ENCODE data around the gene COL8A2.

Gene COL8A2

DNA sequence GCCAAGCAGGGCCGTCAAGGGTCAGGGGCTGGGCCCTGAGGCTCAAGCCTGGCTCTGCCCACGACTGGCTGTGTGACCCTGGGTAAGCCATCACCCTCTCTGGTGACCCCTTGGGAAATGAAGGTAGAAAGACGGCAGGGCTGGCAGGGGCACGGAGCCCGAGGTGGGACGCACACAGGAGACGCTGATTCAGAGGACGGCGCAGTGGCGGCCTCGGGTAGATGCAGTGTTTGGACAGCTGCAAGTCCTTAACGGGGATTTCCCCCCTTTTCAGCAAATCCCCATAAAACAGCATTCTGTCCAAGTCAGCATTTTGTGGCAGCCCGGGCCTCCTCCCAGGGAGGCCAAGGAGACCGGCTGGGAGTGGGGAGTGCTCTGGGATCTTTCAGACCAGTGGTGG is 16.7 kb downstream of the COL8A2 start:
- no peak for DNase-seq

DNA sequence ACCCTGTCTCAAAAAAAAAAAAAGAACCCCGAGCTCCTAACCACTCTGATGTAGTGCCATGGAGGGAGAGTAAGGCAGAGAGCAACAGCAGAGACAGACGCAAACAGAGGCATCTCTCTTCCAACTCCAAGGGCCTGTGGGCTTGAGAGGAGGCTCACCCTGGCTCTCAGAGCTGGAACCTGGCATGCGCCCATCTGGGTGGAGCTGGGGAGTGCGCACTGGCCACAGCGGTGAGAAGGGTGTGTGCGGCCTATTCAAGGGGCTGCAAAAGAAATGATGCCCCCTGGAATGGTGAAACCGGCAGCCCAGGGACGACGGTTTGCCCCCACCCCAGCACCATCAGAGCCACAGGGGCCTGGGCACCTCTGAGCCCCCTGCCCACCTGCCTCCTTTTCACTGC is 17.6 kb downstream of the COL8A2 start:
- no peak for DNase-seq

DNA sequence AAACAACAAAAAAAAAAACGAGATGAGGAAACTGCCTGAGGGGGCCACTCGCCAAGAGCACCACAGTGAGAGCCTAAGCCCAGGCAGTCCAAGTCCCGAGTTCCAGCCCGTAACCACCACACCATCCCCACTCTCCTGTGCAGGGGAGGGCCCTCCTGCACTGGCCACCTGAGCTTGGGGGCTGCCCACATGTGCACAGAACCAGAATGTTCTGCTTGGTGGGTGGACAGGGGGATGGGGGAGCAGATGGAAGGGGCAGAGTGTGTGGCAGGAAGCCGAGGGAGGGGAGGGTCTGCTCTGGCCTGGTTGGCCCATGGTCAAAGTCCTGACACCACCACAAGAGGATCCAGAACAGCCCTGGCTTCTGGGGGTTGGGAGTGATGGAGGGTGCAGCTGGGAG is 18.8 kb downstream of the COL8A2 start:
- no peak for DNase-seq

DNA sequence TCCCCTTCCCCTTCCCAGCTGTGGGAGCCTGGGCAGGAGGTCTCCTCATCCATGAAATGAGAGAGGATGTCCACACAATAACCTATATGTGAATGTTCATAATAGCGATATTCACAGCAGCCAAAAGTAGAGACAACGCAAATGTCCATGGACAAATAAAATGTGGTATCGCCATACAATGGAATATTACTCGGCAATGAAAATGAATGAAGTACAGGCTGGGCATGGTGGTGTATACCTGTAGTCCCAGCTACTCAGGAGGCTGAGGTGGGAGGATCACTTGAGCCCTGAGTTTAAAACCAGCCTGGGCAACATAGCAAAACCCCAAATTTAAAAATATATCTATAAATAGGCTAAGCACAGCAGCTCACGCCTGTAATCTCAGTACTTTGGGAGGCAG is 23.5 kb downstream of the COL8A2 start:
- DNase-seq: no peak

DNA sequence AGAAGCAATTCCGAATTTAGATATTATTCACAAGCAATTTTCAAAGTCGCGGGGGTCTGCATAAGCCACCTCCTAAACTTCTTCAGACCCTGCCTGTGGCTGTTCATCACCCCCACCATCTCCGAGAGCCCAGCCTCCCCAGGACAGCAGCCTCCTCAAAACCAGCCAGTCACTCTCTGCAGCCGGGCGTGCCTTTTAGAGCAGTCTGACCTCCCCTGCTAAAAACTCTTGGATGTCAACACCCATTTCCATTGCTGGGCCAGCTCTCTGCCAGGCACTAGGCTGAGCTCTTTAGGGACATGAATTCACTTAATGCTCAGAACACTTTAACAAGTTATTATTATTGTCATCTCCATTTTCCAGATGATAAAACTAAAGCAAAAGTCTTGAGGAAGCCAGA is 24.6 kb downstream of the COL8A2 start:
- DNase-seq: no peak

DNA sequence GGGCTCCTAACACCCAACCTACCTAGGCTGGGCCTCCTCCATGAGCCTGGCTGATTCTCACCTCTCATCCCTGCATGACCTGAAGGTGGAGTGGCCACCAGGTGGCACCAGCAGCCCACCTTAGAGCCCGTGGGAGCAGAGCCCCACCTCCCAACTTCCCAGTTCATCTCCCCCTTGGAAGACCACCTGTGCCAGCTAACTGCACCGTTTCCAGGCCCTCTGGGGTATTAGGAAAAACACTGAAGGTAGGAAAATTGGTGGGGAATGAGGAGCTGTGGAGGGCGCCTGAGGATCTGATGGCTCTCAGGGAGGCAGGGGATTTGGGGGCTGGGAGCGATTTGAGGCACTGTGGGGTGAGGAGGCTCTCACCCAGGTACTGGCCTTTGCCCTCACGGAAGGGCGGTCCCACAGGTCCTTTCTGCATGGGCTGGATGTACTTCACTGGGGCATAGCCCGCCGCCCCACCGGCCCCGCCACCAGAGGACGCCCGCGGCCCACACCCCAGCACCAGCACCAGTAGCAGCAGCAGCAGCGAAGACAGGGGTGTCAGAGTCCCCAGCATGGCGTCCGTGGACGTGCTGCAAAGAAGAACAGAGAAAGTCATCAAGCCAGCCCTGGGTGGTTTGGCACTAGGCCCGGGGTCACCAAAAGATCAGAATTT is 25.2 kb downstream of the COL8A2 start:
- DNase-seq: peak; percentile 48

DNA sequence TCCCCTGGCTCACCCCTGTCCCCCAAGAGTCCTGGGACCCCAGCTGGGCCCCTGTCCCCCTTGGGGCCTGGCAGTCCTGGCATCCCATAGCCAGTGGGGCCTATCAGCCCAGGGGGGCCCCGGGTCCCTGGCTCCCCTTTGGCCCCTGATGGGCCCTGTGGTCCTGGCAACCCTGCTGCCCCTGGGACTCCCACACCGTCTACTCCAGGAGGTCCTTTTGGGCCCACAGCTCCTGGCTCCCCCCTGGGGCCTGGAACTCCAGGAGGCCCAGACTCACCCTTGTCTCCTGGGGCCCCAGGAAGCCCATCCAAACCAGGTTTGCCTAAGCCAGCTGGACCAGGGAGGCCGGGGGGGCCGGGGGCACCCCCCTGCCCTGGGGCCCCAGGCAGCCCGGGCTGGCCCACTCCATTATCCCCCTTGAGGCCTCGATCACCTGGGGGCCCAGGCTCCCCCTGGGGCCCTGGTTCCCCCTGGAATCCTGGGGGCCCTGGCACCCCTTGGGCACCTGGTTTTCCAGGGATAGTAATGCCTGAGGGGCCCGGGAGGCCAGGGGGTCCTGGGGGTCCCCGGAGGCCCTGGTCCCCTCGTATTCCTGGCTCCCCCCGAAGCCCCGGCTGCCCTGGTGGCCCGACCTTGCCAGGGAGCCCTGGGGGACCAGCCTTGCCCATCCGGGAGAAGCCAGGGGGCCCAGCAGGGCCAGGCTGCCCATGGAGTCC is 26.2 kb downstream of the COL8A2 start:
- DNase-seq: no peak

DNA sequence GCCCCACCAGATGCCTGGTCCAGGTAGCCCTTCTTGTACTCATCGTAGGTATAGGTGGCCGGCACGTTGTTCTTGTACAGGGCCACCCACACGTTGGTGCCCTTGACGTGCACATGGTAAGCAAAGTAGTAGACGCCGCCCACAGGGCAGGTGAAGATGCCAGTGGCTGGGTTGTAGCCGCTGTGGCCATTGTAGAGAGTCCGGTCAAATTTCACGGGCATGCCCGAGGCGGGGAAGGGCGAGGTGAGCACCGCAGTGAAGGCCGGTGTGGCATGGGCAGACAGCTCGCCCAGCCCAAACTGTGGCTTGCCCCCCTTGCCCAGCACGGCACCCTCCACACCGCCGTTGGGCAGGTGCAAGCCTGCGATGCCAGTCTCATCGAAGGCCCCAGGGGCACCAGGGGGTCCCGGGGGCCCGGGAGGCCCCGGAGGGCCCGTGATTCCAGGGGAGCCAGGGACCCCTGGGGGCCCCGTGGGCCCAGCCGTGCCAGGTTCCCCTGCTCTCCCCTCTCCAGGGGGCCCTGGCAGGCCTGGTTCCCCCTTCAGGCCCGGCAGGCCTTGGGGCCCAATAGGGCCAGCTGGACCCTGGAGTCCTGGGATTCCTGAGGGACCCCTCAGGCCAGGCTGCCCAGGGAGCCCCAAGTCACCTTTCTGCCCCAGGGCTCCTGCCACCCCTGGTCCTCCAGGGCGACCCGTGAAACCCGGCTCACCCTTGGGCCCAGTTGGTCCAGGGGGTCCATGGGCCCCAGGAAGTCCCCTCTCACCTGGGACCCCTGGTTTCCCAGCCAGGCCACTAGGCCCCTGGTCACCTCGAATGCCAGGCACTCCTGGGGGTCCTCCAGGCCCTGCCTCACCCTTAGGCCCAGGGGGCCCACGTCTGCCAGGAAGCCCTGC is 27.1 kb downstream of the COL8A2 start:
- no peak for DNase-seq

DNA sequence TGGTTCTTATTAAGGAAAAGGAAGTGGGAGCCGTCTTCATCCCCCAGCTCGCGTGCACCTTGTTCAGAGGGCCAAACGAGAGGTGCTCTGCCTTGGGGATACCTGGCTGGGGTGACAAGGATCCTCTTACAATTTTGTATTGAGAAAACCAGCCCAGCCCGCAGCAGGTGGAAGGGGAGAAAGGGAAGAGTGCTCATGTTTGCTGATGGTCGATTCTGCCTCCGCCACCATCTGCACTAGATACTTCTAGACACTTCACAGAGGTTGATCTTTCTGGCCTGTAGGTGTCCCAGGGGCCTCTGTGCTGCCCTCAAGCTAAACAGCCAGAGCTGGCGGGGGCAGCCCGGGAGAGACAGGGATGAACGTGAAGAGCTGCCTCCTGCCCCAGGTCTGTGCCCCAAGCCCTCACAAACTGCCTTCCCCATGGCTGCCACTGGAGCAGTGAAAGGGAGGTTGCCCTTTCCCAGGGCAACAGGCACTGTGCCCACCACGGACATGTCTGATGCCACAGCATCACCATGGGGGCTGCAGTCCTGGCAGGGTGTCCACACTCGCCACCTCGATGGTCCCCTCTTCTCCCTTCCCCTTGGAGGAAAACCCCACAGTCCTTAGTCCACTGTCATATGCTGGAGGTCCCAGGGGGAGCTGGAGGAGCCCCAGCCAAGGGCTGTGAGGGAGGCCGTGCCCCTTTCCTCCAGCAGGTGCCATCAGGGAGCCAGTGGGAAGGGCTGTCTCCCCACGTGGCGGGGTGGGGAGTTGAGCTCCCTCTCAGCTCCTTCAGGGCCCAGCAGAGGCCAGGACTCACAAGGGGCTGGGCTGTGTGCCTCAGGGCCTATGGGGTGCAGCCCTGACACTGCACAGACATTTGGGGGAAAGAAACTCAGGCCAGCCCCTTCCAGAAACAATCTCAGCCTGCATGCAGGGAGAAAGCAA is 28.3 kb downstream of the COL8A2 start:
- no peak for DNase-seq

DNA sequence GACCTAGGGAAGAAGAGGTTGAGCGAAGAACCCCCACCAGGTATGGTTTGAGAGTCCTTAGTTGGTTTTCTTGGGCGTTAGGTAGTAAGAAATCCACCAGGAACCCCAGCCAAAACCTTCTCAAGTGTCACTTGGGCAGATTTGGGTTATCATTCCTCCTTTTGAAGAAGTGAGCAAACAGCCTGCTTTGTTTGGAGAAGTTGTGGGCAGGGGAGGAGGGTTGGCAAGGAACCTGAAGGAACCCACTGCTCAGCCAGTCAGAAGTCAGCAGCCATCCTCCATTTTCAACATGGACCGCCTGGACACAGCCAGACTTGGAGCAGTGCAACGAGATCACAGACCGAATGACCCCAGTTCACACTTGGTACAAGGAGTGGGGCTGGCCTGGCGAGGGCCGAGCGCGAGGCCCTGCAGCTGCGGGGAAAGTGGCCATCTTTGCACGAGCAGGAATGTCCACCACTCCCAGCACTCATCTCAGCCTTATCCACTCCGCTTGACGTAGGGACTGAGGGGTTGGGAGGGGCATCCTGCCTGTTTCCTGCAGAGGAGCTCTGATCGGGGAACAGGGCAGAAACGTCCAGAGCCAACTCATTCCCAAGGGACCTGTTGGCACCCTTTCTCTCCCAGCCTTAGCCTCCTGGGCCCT is 29.1 kb downstream of the COL8A2 start:
- DNase-seq: no peak

DNA sequence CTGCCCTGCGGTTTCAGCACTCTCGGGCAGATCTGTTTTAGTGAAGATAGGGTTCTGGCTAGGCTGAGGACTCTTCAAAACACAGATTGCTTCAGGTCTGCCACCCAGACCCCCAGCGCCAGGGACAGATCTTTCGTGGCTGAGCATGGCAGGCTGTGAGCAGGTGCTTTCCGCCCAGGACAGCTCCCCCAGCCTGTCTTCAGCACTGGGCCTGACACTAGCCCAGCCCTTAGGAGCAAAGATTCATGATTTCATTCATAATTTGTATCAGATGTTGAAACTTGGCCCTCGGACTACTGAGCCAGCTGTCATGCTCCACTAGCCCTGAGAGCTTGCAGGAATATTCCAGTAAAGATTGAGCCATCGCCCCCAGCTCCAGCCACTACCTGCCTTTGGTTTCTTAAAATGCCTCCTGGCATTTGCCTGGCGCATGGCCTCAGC is 30.4 kb downstream of the COL8A2 start:
- no peak for DNase-seq

DNA sequence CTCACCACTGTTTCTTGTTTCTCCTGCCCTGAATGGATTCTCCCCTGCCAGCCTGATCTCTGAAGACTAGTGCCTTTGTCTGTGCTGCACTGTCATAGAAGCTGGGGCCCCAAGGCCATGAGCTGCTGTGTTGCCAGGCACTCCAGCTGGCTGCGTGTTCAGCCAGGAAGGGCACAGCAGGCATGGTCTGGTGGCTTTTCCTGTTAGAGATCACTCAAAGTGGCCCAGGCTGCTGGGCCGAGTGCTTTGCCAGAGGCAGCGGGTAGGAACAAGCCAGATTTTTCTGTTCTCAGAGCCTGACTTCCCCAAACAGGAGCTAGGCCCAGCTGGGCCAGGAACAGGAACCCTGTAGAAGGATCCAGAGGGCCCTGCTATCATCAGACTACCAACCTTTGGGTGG is 31.1 kb downstream of the COL8A2 start:
- no peak for DNase-seq

DNA sequence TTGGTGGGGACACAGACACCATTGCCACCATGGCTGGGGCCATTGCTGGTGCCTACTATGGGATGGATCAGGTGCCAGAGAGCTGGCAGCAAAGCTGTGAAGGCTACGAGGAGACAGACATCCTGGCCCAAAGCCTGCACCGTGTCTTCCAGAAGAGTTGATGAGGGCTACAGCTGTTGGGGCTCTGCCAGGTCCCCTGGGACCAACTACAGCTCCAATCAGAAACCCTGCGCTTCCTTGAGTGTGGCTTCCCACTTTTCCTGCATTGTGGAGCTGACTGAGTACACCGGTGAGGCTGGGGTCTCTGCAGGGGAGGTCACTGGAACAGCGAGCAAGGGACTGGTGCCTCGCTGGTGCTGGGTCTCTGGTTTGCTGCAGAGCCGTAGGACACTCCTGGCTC is 31.8 kb downstream of the COL8A2 start:
- DNase-seq: no peak

DNA sequence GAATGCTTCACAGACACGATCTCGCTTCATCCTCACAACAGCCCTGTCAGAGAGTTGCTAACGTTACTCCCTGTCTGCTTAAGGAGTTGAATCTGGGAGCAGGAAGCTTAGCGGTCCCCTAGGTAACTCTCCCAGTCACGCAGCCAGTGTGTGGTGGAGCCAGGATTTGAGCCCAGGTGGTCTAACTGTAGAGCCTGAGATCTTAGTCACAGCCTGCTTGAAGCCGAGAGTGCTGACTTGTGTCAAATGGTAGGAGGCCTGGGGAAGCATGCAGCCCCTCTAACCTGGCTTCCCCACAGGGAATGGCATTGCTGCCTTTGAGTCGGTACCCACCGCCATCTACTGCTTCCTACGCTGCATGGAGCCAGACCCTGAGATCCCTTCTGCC is 32.2 kb downstream of the COL8A2 start:
- no peak for DNase-seq

DNA sequence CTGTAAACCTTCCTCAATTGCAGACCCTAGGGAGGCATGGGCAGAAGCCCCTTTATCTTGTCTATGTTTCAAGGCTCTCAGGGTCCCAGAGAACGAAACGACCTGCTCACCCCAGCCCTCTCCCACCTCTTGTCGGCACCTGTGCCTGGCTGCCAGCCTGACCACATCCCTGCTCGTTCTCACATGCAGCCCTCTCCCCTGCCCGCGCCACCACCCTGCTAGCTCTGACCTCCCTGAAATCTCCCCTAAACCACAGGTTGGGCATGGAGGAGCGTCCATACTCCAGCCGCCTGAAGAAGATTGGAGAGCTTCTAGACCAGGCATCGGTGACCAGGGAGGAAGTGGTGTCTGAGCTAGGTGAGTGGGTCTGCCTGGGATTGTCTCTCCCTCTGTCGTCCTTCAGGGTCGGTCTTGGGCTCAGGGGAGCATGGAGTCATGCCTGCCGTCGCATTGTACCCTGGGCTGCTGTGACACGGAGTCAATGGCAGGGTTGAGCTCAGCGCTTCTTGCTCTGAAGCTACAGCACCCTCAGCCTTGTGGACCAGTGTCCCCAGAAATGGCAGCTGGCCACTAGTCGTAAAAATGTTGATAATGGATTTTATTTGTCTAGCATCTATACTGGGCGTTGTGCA is 32.7 kb downstream of the COL8A2 start:
- no peak for DNase-seq

DNA sequence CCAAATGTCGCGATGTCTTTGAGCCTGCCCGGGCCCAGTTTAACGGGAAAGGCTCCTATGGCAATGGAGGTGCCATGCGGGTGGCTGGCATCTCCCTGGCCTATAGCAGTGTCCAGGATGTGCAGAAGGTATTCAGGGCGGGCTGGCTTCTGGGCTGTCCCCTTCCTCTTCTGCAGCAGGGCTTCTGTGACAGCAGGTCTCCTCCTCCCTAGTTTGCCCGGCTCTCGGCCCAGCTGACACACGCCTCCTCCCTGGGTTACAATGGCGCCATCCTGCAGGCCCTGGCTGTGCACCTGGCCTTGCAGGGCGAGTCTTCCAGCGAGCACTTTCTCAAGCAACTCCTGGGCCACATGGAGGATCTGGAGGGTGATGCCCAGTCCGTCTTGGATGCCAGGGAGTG is 33.3 kb downstream of the COL8A2 start:
- DNase-seq: no peak

DNA sequence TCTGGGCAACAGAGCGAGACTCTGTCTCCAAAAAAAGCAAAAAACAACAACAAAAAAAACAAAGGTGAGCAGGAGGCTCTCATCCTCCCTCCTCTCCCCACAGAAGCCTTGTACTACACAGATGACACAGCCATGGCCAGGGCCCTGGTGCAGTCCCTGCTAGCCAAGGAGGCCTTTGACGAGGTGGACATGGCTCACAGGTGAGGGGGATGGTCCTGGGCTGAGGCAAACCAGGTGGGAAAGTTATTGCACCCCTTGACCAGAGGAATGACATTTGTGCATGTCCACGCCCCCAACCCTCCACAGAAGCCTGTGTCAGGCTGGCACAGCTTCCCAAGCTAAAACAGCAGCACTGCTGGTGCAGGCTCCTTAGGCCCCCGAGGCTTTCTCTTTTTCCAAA is 33.9 kb downstream of the COL8A2 start:
- DNase-seq: no peak

DNA sequence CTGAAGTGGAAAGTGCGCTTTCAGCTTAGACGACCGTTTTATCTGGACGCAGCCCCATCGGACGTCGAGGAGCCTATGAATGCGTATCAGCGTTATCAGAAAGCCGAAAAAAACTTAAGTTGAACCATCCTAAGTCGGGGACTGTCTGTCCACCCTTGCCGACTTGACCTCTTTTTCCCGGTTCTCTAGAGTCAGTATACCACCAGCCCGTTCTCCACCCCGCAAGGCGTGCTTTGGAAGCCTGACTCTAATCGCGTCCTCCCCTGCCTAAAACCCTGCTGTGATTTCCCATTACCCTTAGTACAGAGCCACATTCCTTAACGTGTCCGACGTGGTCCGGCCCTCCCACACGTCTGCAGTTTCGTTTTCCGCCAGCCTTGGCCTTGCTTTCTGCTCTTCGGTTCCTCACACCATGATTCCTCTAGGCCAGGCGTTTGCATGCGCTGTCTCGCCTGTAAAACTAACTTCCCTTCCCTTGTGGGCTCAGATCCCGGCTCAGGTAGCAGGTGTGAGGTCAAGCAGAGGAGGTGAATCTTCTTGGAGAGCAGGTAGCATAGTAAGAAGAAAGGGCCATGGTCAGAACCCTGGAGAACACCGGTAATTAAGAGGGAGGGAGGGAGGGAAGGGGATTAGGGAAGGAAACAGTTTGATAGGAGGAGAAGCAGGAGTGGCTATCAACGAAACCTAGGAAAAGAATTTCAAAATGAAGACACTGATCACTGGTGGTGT is 35.5 kb downstream of the COL8A2 start:
- no peak for DNase-seq

DNA sequence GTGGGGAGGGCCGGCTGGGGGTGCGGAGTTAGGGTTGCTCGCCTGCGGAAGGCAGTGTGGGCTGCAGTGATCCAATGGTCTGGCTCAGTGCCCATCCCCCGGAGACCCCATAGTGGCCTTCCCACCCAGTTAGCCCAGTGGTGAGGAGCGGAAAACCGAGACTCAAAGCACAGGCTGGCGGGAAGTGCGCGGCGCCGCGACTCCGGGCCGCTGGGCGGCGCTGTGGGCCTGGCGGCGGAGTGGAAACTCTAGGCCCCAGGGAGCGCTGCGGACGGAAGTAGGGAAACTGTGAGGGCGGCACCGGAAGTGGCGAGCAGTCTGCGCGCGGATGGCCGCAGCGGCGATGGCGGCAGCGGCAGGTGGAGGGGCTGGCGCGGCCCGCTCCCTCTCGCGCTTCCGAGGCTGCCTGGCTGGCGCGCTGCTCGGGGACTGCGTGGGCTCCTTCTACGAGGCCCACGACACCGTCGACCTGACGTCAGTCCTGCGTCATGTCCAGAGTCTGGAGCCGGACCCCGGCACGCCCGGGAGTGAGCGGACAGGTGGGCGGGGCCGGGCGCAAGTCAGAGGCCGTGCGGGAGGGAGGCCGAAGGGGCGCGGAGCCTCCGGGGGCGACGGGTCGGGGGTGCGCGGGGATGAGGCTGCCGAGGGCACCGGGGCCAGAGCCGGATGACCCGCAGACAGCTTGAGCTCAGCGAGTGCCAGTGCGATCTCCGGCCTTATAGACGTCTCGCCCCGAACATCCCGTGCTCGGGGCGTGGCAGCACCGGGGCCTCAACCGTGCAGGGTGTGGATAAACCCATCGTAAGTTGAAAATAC is 36.2 kb downstream of the COL8A2 start, which contains the start of gene ADPRS:
Gene ADPRS, plus strand, starts transcription at position 316 of the 816 bp plus-strand sequence. Its CDS starts 13 bp downstream, at position 329.
- DNase-seq: peak; percentile 79

DNA sequence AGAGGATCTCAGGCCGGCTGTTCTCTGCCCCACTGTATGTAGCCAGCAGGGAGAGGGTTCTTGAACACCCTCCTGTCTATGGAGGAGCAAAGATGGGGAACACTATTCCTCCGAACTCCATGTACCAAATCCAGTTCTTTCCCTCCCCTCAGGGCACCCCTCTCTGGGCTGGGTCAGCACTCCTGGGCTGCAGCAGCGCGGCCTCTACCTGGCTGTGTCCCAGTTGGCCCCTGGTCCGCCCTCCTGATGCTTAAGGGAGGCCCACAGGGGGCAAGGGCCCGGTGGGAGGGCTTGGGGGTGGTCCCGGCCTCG is 36.8 kb downstream of the COL8A2 start:
- no peak for DNase-seq
